Kidney epithelial cell (primary cell): Measurements from ENCODE around the gene ASIC1. TPM values are rescaled to one million over a fixed set of nuclear protein-coding genes. Genes with fewer than 3 reads are reported as not detected.

ENCODE experiments used
- DNase-seq: peaks from one replicate; pipeline ENCODE4 v3.0.0-alpha.2; 2010; ENCODE audit warnings: low read depth
- H3K27me3 ChIP-seq: 2 replicates; pipeline ENCODE4 v1.6.0; 2011; ENCODE audit warnings: low read length; ENCODE audit not compliant: control insufficient read depth, insufficient read depth
- H3K36me3 ChIP-seq: 2 replicates; pipeline ENCODE4 v1.5.1; 2011; ENCODE audit warnings: low read length; ENCODE audit not compliant: control insufficient read depth, insufficient read depth
- H3K4me3 ChIP-seq: 2 replicates; pipeline ENCODE4 v1.5.1; 2011; ENCODE audit warnings: low read depth, mild to moderate bottlenecking, control low read depth, low read length
- total RNA-seq: library from RNA; depleted of rRNA; stranded (reverse); fragments of >200 nt; gene quantifications from 2 replicates; pipeline ENCODE4 v1.2.3, GENCODE V29; 2015
- TF ChIP-seq, protein P1 (sequence below): IDR thresholded peaks from 2 replicates; pipeline ENCODE4 v1.5.1; 2011; ENCODE audit warnings: mild to moderate bottlenecking, moderate library complexity, low read length, control low read depth, inconsistent platforms; ENCODE audit not compliant: insufficient read depth, poor library complexity, severe bottlenecking

ASIC1 gene
- total RNA-seq, 1 donor from 2014 or later, result 0.75 TPM

GRCh38 chr12:50120953-50121352 lies 63.6 kb downstream of the ASIC1 start:
- peaks cover 1% of the 10 kb centered on the region for H3K36me3 ChIP-seq
- TF ChIP-seq, protein P1, sequence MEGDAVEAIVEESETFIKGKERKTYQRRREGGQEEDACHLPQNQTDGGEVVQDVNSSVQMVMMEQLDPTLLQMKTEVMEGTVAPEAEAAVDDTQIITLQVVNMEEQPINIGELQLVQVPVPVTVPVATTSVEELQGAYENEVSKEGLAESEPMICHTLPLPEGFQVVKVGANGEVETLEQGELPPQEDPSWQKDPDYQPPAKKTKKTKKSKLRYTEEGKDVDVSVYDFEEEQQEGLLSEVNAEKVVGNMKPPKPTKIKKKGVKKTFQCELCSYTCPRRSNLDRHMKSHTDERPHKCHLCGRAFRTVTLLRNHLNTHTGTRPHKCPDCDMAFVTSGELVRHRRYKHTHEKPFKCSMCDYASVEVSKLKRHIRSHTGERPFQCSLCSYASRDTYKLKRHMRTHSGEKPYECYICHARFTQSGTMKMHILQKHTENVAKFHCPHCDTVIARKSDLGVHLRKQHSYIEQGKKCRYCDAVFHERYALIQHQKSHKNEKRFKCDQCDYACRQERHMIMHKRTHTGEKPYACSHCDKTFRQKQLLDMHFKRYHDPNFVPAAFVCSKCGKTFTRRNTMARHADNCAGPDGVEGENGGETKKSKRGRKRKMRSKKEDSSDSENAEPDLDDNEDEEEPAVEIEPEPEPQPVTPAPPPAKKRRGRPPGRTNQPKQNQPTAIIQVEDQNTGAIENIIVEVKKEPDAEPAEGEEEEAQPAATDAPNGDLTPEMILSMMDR, result no peak

DNA sequence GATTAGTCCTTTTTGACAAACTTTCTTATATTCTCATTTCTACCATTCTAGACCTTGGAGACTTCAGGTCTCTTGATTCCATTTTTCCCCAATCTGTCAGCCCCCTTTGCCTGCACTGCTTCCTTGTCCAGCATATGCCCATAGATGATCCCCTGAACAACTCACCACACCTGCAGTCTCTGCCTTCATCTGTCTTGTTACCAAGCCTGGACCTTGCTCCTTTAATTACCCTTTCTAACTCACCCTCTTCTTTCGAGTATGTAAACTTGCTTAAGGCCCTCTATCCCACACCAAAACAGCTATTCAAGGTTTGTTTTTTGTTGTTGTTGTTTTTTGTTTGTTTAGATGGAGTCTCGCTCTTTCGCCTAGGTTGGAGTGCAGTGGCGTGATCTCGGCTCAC lies 64.2 kb downstream of the ASIC1 start:
- Histone ChIP-seq H3K4me3 (no peak overlapping the region), H3K27me3 (no peaks in the 10 kb centered on the region), H3K36me3 (no peaks in the 10 kb centered on the region)
- DNase-seq, result no peak
- TF ChIP-seq, protein P1, result no peak

More at GRCh38 chr12:50120953-50121352, 63.6 kb downstream of the ASIC1 start:
- no peak for DNase-seq
- no peaks in the 10 kb centered on the region for H3K27me3 ChIP-seq
- H3K4me3 ChIP-seq, result no peak overlapping the region

GRCh38 chr12:50123203-50123602 lies 65.8 kb downstream of the ASIC1 start:
- Histone ChIP-seq H3K36me3 (no peaks in the 10 kb centered on the region), H3K27me3 (no peaks in the 10 kb centered on the region), H3K4me3 (no peak overlapping the region)
- TF ChIP-seq, protein P1, result no peak
- no peak for DNase-seq

DNA sequence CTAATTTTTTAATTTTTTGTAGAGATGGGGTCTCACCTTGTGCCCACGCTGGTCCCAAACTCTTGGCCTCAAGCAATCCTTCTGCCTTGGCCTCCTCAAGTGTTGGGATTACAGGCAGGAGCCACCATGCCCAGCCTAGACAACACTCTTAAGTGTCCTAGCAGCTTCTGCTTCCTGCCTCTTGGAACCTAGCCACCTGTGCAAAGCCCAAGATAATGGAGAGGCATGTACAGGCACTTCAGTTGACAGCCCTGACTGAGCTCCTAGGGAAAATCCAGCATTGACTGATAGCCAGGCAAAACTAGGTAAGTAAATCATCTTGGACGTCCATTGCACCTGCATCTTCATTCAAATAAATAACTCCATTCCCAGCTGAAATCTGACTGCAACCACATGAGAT lies 70.2 kb downstream of the ASIC1 start:
- Histone ChIP-seq H3K4me3 (no peak overlapping the region), H3K27me3 (no peaks in the 10 kb centered on the region), H3K36me3 (peaks cover 7% of the 10 kb centered on the region)
- TF ChIP-seq, protein P1, result no peak
- DNase-seq, result no peak

- no peaks in the 10 kb centered on the region for H3K27me3 ChIP-seq
- peaks cover 8% of the 10 kb centered on the region for H3K36me3 ChIP-seq
- DNase-seq, result no peak
- no peak overlapping the region for H3K4me3 ChIP-seq
- TF ChIP-seq, protein P1, result no peak
These were observed 71.9 kb downstream of the ASIC1 start for GRCh38 chr12:50129290-50129689.

DNA sequence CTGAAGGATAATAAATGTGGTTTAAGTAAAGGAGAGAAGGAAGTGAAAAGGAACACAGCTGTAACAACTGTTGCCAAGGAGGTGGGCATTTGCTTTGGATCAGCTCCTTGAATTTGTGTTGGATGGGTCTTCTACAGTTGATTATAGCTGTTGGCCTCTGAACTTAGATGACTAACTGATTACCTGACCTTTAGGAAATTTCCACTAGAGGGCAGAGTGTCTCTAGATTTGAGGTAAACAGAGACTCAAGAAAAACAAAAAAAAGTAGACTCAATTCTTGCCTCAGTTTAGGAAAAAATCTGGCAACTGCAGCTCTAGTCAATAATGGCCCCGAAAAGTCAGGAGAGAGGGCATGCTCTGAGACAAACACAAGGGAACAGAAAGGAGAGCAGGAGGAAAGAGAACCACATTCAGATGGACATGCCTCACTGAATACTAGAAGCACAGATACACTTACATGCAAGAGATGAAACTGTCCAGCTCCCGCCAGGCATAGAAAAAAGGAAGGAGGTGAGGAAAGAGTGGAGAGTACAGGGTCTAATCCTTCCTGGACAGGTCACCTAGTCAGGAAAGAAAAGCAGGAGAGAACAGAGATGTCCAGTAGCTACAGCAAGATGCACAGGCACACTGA lies 75.2 kb downstream of the ASIC1 start:
- H3K4me3 ChIP-seq, result no peak overlapping the region
- DNase-seq, result no peak
- H3K36me3 ChIP-seq, result peaks cover 8% of the 10 kb centered on the region
- TF ChIP-seq, protein P1, result no peak
- no peaks in the 10 kb centered on the region for H3K27me3 ChIP-seq
